GM21390 (cell line): ENCODE measurements around the gene HSFX4.
"Not testable (repeated sequence)": the region's sequence is repeated elsewhere in the genome, so short reads cannot be mapped to it uniquely, and the experiment has no call there.

Experiments used
- ATAC-seq: cut with Tn5 transposase; IDR thresholded peaks from one replicate; pipeline ENCODE4 v1.9.1; 2021; ENCODE audit not compliant: unreplicated experiment

HSFX4 gene

GRCh38 chrX:149929400-149929799, at the start of gene HSFX4:
Gene HSFX4 (plus strand): TSS chrX:149929573. CDS start chrX:149929645, 72 bp downstream.
- not testable (repeated sequence) for ATAC-seq

GRCh38 chrX:149881081-149881711, 48.2 kb upstream of the HSFX4 start, which contains the start of gene MAGEA8:
Gene MAGEA8 (plus strand): TSS chrX:149881183. CDS start chrX:149884273, 3,090 bp downstream.
- ATAC-seq, result no peak

- not testable (repeated sequence) for ATAC-seq
These were observed 38.5 kb upstream of the HSFX4 start for GRCh38 chrX:149890828-149891227.

- no peak for ATAC-seq
These were observed 30.8 kb upstream of the HSFX4 start for GRCh38 chrX:149898554-149898953.

- peak; percentile 84 for ATAC-seq
These were observed 25.3 kb upstream of the HSFX4 start for GRCh38 chrX:149903889-149904748.

GRCh38 chrX:149908308-149908707, 21.1 kb upstream of the HSFX4 start:
- peak; percentile 63 for ATAC-seq

- no peak for ATAC-seq
These were observed 20.6 kb upstream of the HSFX4 start for GRCh38 chrX:149908727-149909126.

- ATAC-seq, result no peak
These were observed 19.8 kb upstream of the HSFX4 start for GRCh38 chrX:149909324-149910177.

GRCh38 chrX:149910178-149910695, 19.1 kb upstream of the HSFX4 start:
- ATAC-seq, result no peak

GRCh38 chrX:149916745-149917392, 12.5 kb upstream of the HSFX4 start:
- peak; percentile 81 for ATAC-seq

GRCh38 chrX:149923836-149924235, 5.5 kb upstream of the HSFX4 start:
- not testable (repeated sequence) for ATAC-seq

- ATAC-seq, result not testable (repeated sequence)
These were observed 4.9 kb upstream of the HSFX4 start for GRCh38 chrX:149924434-149924833.

GRCh38 chrX:149927245-149927963, 2.0 kb upstream of the HSFX4 start:
- not testable (repeated sequence) for ATAC-seq

- not testable (repeated sequence) for ATAC-seq
These were observed 1.5 kb upstream of the HSFX4 start for GRCh38 chrX:149927964-149928258.

- ATAC-seq, result not testable (repeated sequence)
These were observed 738 bp upstream of the HSFX4 start for GRCh38 chrX:149928635-149929034.

- not testable (repeated sequence) for ATAC-seq
These were observed 2.0 kb downstream of the HSFX4 start for GRCh38 chrX:149931355-149931754.

GRCh38 chrX:149932150-149932549, 2.8 kb downstream of the HSFX4 start:
- not testable (repeated sequence) for ATAC-seq

GRCh38 chrX:149932970-149933369, 3.6 kb downstream of the HSFX4 start:
- ATAC-seq, result not testable (repeated sequence)

- not testable (repeated sequence) for ATAC-seq
These were observed 4.2 kb downstream of the HSFX4 start for GRCh38 chrX:149933547-149933946.

GRCh38 chrX:149937328-149937727, 8.0 kb downstream of the HSFX4 start:
- ATAC-seq, result not testable (repeated sequence)
